Activated T-cell treated with anti-CD3 and anti-CD28 coated beads, Interleukin-2, amount 50 U/mL, for 24 hours (primary cell): ENCODE results near the gene CAMSAP3.
A peak's percentile ranks its signal among the peaks of the same experiment; 100 is the strongest.

ENCODE experiments used
- DNase-seq: peaks from one replicate; pipeline ENCODE4 v3.0.0-alpha.2; 2020
- H3K27ac Mint-ChIP-seq: 2 replicates; pipeline ENCODE4 v1.8.0; 2020; ENCODE audit warnings: mild to moderate bottlenecking, mixed read lengths
- H3K27me3 Mint-ChIP-seq: 2 replicates; pipeline ENCODE4 v1.8.0; 2020; ENCODE audit warnings: mixed read lengths
- H3K36me3 Mint-ChIP-seq: 2 replicates; pipeline ENCODE4 v1.8.0; 2020; ENCODE audit warnings: low read depth, mixed read lengths
- H3K4me1 Mint-ChIP-seq: 2 replicates; pipeline ENCODE4 v1.8.0; 2020; ENCODE audit warnings: low read depth, mixed read lengths
- H3K4me3 Mint-ChIP-seq: 2 replicates; pipeline ENCODE4 v1.8.0; 2020; ENCODE audit warnings: mild to moderate bottlenecking, moderate library complexity, mixed read lengths
- H3K9me3 Mint-ChIP-seq: 2 replicates; pipeline ENCODE4 v1.8.0; 2020; ENCODE audit warnings: mixed read lengths

The CAMSAP3 gene

DNA sequence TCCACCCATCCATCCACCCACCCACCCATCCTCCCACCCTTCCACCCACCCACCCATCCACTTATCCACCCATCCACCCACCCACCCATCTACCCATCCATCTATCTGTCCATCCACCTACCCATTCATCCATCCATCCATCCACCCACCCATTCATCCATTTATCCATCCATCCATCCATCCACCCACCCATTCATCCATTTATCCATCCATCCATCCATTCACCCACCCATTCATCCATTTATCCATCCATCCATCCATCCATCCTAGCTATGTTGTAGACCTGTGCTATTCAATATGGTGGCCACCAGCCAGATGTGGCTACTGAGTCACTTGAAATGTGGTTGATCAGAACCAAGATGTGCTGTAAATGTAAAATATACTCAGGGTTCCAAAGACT, 5.1 kb downstream of the CAMSAP3 start:
- Mint-ChIP-seq H3K27me3 (peaks cover 52% of the 10 kb centered on the region), H3K27ac (peak overlapping the region; percentile 71), H3K36me3 (no peaks in the 10 kb centered on the region), H3K4me3 (no peak overlapping the region), H3K9me3 (peaks cover 3% of the 10 kb centered on the region), H3K4me1 (no peaks in the 10 kb centered on the region)
- no peak for DNase-seq

DNA sequence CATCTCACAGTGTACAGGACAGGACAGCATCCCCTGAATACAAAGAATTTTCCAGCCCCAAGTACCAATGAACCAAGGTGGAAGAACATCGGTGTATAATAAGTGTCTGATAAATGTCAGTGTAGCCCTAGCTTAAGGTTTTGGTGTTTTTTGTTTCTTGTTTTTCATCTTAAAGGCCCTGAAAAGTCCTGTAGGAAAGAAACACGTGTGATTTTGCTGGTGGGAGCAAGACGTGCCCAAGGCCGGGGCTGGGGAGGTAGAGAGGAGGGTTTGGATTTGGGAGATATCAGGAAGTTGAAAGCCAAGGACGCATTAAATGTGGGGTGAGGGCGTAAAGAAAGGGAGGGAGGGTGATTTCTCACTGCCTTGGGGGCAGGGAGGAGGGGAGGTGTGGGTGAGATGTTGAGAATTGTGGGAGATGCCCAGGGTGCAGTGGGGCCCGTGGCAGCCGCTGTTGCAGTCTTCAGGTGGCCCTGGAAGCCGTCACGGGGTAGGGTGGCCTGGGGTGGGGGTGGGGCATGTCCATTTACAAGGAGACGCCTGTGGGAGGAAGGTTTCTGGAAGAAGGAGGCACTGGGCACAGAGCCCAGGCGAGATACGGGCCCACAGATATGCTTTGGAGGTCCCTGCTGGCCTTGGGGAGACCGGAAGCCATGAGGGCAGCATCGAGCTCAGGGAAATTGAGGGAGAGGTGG, 6.7 kb downstream of the CAMSAP3 start:
- H3K9me3 Mint-ChIP-seq, result peaks cover 3% of the 10 kb centered on the region
- H3K36me3 Mint-ChIP-seq, result no peaks in the 10 kb centered on the region
- no peak for DNase-seq
- no peak overlapping the region for H3K27ac Mint-ChIP-seq
- peaks cover 42% of the 10 kb centered on the region for H3K27me3 Mint-ChIP-seq
- H3K4me1 Mint-ChIP-seq, result no peaks in the 10 kb centered on the region
- H3K4me3 Mint-ChIP-seq, result no peak overlapping the region

DNA sequence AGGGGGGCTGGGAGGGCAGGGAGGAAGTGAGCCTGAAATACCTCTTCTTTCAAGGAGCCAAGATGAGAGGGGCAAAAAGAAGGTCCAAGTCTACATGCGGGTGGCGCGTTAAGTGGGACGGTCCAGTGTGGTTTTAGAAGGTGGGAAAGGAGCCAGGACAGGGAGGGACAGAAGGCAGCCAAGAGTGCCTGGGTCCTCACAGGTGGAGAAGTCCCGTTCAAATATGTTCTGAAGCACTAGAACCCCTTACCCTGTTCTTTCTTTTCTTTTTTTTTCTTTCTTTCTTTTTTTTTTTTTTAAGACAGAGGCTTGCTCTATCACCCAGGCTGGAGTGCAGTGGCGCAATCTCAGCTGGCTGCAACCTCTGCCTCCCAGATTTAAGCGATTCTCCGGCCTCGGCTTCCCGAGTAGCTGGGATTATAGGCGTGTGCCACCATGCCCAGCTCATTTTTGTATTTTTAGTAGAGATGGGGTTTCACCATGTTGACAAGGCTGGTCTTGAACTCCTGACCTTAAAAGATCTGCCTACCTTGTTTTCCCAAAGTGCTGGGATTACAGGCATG, 7.4 kb downstream of the CAMSAP3 start:
- H3K4me1 Mint-ChIP-seq, result no peaks in the 10 kb centered on the region
- no peak for DNase-seq
- H3K4me3 Mint-ChIP-seq, result no peak overlapping the region
- peaks cover 35% of the 10 kb centered on the region for H3K27me3 Mint-ChIP-seq
- H3K27ac Mint-ChIP-seq, result no peak overlapping the region
- H3K36me3 Mint-ChIP-seq, result no peaks in the 10 kb centered on the region
- peaks cover 3% of the 10 kb centered on the region for H3K9me3 Mint-ChIP-seq

DNA sequence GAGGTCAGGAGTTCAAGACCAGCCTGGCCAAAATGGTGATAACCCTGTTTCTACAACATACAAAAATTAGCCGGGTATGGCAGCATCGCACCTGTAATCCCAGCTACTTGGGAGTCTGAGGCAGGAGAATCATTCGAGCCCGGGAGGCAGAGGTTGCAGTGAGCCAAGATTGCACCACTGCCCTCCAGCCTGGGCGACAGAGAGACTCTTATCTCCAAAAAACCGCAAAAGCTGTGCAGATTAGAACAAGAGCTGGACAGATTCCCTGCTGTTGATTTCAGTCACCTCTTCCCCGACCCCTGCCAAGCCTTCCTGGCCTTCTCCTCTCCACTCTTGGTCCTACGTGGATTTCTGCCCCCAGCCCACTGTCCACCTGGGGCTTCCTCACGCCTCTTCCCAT, 8.3 kb downstream of the CAMSAP3 start:
- H3K36me3 Mint-ChIP-seq, result no peaks in the 10 kb centered on the region
- no peak overlapping the region for H3K4me3 Mint-ChIP-seq
- H3K27ac Mint-ChIP-seq, result no peak overlapping the region
- peaks cover 27% of the 10 kb centered on the region for H3K27me3 Mint-ChIP-seq
- no peaks in the 10 kb centered on the region for H3K4me1 Mint-ChIP-seq
- no peaks in the 10 kb centered on the region for H3K9me3 Mint-ChIP-seq
- no peak for DNase-seq

DNA sequence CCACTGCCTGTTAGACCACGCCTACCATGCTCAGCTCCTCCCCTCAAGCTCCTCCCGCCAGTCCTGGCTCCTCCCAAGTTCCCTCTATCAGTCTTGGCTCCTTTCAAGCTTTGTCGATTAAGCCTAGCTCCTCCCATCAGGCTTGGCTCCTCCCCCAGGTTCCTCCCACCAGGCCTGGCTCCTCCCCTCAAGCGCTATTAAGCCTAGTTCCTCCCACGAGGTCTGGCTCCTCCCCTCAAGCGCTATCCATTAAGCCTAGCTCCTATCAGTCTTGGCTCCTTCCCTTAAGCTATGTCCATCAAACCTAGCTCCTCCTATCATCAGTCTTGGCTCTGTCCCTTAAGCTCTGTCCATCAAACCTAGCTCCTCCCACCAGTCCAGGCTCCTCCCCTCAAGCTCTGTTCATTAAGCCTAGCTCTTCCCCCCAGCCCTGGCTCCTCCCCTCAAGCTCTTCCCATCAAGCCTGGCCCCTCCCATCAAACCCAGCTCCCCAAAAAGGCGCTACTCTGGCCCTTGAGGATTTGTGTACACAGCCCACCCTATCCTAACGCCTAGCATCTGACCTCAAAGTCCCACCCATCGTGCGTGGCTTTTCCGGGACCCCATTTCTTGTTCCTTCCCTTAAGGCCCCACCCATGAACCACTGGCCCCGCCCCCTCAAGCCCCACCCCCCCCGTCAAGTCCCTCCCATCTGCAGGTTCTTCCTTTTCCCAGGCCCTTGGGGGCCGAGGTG, 10.0 kb downstream of the CAMSAP3 start:
- Mint-ChIP-seq H3K9me3 (no peaks in the 10 kb centered on the region), H3K36me3 (no peaks in the 10 kb centered on the region), H3K4me1 (no peaks in the 10 kb centered on the region), H3K27me3 (peaks cover 26% of the 10 kb centered on the region), H3K27ac (no peak overlapping the region), H3K4me3 (no peak overlapping the region)
- DNase-seq, result peak; percentile 47

DNA sequence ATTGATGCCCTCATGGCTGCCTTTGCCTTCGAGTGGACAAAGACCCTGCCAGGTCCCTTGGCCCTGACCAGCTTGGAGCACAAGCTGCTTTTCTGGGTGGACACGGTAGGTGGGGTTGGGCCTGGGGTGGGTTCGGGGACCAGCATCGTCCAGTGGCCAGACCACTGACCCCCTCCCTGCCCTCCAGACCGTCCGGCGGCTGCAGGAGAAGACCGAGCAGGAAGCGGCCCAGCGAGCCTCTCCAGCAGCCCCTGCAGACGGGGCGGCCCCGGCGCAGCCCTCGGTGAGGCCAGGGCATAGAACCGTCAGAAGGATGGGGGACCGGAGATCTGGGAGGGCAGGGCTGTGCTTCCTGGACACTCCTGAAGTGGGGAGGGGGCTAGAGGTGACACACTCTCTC, 10.6 kb downstream of the CAMSAP3 start:
- DNase-seq, result no peak
- no peaks in the 10 kb centered on the region for H3K36me3 Mint-ChIP-seq
- H3K4me1 Mint-ChIP-seq, result no peaks in the 10 kb centered on the region
- no peaks in the 10 kb centered on the region for H3K9me3 Mint-ChIP-seq
- peaks cover 26% of the 10 kb centered on the region for H3K27me3 Mint-ChIP-seq
- no peak overlapping the region for H3K27ac Mint-ChIP-seq
- no peak overlapping the region for H3K4me3 Mint-ChIP-seq

DNA sequence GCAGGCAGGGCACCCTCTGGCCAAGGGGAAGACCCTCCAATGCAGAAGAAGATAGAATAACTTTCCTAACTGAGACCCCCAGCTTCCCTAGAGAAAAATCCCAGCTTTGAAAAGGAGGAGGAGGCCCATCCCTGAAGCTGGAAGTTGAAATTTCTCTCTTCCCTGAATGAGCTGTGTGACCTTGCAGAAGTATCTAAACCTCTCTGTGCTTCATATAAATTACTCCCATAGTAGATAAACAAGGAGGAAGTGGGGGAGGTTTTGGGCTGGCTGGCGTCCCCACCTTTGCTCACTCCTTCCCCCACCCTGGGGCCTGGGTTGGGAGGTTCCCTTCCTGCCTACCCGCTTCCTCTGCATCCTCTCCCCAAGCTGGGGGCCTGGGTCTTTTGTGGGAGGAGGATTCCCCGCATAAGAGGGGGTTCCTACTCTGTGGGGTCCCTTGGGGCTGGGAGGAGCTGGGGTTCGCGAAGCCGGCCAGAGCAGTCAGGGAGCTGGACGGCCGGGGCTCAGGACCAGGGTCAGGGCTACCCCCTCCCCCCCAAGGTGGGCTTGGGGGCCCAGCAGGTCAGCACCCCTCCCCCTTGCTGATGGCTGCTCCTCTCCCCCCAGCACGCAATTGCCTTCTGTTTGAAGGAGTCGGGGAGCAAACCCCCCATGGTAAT, 11.7 kb downstream of the CAMSAP3 start:
- H3K4me3 Mint-ChIP-seq, result no peak overlapping the region
- H3K27ac Mint-ChIP-seq, result no peak overlapping the region
- no peaks in the 10 kb centered on the region for H3K9me3 Mint-ChIP-seq
- H3K36me3 Mint-ChIP-seq, result no peaks in the 10 kb centered on the region
- no peak for DNase-seq
- no peaks in the 10 kb centered on the region for H3K4me1 Mint-ChIP-seq
- peaks cover 22% of the 10 kb centered on the region for H3K27me3 Mint-ChIP-seq

DNA sequence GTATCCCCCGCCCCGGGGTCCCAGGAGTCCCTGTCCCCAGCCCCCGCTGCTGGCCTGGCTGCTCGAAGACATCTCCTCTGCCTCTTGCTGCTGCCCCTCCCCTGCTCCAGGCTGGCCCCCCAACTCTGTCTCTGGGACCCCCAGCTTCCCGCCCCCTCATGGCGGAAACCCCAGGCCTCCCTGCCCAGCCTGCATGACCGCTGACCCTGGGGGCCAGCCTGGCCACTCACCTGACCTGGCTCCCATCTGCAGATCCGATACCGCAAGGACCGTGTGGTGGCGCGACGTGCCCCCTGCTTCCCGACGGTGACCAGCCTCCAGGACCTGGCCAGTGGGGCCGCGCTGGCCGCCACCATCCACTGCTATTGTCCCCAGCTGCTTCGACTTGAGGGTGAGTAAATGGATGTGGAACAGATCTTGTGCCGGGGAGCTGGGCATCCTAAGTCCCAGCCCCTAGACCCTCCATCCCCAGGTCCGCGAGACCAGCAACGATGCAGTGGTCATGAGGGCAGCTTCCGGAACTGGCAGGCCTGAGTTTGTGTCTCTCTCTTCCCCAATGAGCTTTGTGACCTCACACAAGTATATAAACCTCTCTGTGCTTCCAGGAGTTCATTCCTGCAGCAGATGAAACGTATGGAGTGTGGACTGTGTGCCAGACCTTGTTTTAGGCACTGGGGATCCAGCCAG, 12.4 kb downstream of the CAMSAP3 start:
- no peaks in the 10 kb centered on the region for H3K9me3 Mint-ChIP-seq
- H3K4me1 Mint-ChIP-seq, result no peaks in the 10 kb centered on the region
- H3K4me3 Mint-ChIP-seq, result no peak overlapping the region
- DNase-seq, result no peak
- H3K36me3 Mint-ChIP-seq, result no peaks in the 10 kb centered on the region
- peaks cover 16% of the 10 kb centered on the region for H3K27me3 Mint-ChIP-seq
- no peak overlapping the region for H3K27ac Mint-ChIP-seq

DNA sequence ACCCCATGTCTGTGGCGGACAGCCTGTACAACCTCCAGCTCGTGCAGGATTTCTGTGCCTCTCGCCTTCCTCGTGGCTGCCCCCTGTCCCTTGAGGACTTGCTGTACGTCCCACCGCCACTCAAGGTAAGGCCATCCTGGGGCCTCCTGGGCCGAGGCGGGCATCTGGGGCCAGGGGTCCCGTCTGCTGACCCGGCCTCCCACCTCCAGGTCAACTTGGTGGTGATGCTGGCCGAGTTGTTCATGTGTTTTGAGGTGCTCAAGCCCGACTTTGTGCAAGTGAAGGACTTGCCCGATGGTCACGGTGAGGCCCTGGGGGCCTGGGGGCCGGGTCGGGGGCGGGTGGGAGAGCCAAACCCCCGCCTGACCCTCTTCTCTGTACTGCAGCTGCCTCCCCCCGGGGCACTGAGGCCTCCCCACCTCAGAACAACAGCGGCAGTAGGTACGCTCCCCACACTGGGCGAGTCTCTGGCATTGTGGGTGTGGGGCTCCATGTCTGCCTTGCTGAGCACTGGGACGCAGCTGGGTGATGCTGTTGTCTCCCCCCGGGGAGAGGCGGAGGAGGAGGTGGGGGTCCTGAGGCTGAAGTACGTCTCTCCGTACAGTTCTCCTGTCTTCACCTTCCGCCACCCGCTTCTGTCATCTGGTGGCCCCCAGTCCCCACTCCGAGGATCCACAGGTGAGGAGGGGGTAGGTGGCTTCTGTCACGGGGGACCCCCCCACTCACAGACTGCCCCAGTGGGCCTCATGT, 15.0 kb downstream of the CAMSAP3 start:
- Mint-ChIP-seq H3K27ac (no peak overlapping the region), H3K4me1 (no peaks in the 10 kb centered on the region), H3K36me3 (no peaks in the 10 kb centered on the region), H3K4me3 (no peak overlapping the region), H3K27me3 (peaks cover 2% of the 10 kb centered on the region), H3K9me3 (no peaks in the 10 kb centered on the region)
- DNase-seq, result no peak

DNA sequence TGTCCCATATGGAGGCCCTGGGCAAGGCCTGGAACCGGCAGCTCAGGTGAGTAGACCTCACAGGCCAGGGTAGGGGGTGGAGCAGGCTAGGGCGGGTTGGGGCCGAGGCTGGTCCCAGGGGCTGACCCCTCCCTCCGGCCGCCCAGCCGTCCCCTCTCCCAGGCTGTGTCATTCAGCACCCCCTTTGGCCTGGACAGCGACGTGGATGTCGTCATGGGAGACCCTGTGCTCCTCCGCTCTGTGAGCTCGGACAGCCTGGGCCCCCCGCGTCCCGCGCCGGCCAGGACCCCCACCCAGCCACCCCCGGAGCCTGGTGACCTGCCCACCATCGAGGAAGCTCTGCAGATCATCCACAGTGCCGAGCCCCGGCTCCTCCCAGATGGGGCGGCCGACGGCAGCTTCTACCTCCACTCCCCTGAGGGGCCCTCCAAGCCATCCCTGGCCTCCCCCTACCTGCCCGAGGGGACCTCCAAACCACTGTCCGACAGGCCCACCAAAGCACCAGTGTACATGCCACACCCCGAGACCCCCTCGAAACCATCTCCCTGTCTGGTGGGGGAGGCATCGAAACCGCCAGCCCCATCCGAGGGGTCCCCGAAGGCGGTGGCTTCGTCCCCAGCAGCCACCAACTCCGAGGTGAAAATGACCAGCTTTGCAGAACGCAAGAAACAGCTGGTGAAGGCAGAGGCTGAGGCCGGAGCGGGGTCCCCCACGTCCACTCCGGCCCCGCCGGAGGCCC, 16.0 kb downstream of the CAMSAP3 start:
- no peaks in the 10 kb centered on the region for H3K9me3 Mint-ChIP-seq
- H3K4me3 Mint-ChIP-seq, result no peak overlapping the region
- no peak overlapping the region for H3K27ac Mint-ChIP-seq
- peaks cover 3% of the 10 kb centered on the region for H3K36me3 Mint-ChIP-seq
- DNase-seq, result peak; percentile 26
- no peaks in the 10 kb centered on the region for H3K4me1 Mint-ChIP-seq
- no peaks in the 10 kb centered on the region for H3K27me3 Mint-ChIP-seq

DNA sequence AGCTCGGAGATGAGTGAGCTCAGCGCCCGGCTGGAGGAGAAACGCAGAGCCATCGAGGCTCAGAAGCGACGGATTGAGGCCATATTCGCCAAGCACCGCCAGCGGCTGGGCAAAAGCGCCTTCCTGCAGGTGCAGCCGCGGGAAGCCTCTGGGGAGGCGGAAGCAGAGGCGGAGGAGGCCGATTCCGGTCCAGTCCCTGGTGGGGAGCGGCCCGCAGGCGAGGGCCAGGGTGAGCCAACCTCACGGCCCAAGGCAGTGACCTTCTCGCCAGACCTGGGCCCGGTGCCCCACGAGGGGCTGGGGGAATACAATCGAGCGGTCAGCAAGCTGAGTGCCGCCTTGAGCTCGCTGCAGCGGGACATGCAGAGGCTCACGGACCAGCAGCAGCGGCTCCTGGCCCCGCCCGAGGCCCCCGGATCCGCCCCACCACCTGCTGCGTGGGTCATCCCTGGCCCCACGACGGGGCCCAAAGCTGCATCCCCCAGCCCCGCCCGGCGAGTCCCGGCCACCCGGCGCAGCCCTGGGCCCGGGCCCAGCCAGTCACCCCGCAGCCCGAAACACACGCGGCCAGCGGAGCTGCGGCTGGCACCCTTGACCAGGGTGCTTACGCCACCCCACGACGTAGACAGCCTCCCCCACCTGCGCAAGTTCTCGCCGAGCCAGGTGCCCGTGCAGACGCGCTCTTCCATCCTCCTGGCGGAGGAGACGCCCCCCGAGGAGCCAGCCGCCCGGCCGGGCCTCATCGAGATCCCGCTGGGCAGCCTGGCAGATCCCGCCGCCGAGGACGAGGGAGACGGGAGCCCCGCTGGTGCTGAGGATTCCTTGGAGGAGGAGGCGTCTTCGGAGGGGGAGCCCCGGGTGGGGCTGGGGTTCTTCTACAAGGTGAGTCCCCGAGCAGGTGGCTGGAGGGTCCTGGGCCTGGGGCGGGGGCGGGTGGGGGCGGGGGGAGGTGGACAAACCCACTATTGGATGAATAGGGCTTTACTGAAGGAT, 16.9 kb downstream of the CAMSAP3 start:
- Mint-ChIP-seq H3K27ac (no peak overlapping the region), H3K4me3 (no peak overlapping the region)
- DNase-seq, result no peak

DNA sequence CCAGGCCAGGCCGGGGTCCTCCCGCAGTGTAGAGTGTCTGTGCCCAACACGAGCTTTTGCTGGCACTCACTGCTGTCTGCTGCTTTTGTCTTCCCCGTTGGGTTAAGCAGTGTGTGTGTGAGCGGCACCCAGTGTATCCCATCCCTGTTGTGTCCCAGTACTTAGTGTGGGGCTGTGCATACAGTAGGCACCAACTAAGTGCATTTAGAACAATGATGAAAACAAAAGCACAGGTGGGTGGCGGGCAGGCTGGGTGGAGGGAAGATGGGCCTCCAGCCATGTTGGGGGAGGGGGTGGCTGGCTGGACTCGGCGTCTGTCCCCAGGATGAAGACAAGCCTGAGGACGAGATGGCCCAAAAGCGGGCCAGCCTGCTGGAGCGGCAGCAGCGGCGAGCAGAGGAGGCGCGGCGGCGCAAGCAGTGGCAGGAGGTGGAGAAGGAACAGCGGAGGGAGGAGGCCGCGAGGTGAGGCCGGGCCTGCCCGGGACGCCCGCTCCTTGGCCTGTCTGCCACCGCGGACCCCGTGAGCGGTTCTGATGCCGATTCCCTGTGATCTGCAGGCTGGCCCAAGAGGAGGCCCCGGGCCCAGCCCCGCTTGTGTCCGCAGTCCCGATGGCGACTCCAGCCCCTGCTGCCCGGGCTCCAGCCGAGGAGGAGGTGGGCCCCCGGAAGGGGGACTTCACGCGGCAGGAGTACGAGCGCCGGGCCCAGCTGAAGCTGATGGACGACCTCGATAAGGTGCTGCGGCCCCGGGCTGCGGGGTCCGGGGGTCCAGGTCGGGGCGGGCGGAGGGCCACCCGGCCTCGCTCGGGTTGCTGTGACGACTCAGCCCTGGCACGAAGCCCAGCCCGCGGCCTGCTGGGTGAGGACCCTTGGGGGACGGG, 19.4 kb downstream of the CAMSAP3 start:
- Mint-ChIP-seq H3K27me3 (no peaks in the 10 kb centered on the region), H3K9me3 (no peaks in the 10 kb centered on the region), H3K4me1 (no peaks in the 10 kb centered on the region), H3K4me3 (no peak overlapping the region), H3K27ac (no peak overlapping the region), H3K36me3 (peaks cover 29% of the 10 kb centered on the region)
- no peak for DNase-seq

More for the DNA sequence above, 16.9 kb downstream of the CAMSAP3 start:
- H3K36me3 Mint-ChIP-seq, result peaks cover 9% of the 10 kb centered on the region
- no peaks in the 10 kb centered on the region for H3K27me3 Mint-ChIP-seq
- H3K4me1 Mint-ChIP-seq, result no peaks in the 10 kb centered on the region
- no peaks in the 10 kb centered on the region for H3K9me3 Mint-ChIP-seq
